ENCODE data around the gene NXT1.
A peak's percentile ranks its signal among the peaks of the same experiment; 100 is the strongest.

NXT1 gene

DNA sequence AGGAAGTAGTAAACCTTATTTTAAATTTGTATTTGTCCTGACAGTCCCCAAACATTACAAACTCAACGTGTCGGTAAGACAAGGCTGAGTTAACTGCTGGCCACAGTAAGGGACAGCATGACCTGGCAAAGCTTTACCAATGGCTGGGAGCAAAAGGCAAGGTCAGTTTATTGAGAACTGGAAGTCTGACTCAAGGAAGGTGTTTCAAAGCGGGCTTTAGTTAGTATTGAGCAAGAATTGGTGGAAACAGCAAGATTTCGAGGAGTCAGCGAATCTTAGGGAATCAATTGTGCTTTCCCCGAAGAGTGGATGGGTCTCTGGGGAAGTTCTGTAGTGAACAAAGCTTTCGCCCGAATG, 10.5 kb downstream of the NXT1 start:
- DNase-seq (ENCODE audit: low spot score): no peak

DNA sequence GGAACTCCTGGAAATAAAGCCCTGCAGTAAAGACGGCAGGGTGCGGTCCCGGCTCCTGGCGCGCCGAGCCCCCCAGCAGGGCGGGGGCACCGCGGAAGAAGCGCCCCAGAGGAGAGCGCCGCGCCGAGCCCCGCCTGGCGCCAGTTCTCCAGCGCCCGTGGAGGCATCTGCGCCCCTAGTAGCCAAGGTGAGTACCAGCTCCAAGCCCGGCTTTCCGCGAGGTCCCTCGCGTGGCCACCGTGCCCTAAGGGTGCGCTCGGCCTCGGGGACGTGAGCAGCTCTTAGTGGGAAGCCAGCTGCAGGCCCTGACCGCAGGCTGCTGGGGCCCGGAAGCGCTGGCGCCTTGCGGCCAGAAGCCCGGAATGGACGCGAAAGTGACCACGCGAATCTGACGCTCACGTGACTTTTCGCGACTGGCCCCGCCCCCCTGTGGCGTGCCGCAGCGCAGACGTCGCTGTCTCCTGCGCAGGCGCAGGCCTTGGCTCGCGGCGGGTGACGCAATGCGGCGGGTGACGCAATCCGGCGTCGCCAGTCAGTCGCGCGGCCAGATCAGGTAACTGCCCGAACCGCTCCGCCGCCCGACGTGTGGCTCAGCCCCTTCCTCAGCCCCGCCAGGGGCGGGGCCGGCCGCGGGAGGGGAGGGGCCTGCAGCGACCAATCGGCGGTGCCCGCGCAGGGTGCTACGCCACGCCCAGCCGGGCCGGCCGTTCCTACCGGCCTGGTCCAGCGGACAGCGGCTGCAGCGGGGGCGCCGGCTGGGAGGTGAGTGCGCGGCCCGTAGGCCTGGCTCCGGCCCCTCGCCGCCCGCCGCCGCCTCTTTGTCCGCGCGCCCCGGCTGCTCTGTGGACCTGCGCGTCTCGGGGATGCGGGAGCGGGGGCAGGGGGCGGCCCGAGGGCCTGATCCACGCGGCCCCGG, 11.1 kb downstream of the NXT1 start, which contains the start of gene GZF1:
Gene GZF1 (plus strand): TSS at position 707 of the 916 bp plus-strand sequence. CDS start 2,202 bp downstream, outside the sequence.
- peak; percentile 99 for DNase-seq (ENCODE audit: low spot score)

DNA sequence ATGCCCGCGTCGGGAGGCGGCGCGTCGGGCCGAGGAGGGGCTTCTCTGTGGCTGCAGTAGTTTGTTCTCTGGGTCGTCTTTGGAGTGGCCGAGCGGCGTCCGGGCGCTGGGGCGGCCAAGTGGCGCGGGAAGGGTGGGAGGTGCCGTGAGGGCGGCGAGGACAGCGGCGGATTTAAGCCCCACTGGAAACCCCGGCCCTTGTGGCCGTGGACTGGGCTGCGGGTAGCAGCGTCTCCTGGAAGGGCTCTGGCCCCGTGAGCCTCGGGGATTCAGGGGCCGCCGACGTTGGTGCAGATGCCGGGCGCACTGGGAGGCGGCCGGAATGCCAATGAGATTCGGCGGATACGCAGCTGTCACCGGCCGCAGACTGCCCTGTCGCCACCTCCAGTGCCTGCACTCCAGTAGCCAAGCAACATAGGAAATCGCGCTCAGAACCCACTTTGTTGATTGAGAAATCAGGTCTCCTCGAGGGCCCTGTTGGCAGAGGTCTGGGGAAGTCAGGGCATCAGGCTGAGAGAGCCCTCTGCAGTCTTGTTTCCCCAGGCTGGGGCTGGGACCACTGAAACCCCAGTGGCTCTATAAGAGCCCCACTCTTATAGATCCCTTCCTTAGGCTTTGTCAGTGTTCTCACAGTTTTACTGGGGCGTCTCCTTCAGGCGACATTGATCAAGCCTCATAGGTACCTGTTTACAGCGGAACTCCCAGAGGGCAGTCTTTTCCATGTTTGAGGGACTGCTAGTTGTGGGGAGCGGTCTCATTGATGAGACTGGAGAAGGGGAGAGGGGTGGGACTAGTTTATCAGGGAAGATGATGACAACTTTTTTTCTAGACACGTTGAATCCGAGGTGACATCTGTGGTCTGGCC, 12.0 kb downstream of the NXT1 start:
- DNase-seq (ENCODE audit: low spot score): no peak

DNA sequence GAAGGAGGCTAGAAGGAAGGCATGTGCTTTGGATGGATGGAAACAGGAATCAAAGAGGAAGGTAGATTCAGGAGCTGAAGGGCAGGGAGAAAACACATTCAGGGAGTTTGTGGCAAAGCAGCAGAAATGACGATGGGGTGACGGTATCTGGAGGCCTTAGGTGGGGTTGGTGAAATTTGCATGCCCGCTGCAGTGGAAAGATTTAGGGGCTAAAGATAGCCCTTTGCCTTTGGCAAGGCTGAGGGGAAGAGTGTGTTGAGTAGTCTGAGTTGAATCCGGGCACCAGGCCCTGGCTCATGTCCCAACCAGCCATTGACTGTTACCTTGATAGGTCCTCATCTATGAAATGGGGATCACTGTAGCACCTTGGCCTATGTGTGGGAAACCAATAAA, 12.7 kb downstream of the NXT1 start:
- no peak for DNase-seq (ENCODE audit: low spot score)

DNA sequence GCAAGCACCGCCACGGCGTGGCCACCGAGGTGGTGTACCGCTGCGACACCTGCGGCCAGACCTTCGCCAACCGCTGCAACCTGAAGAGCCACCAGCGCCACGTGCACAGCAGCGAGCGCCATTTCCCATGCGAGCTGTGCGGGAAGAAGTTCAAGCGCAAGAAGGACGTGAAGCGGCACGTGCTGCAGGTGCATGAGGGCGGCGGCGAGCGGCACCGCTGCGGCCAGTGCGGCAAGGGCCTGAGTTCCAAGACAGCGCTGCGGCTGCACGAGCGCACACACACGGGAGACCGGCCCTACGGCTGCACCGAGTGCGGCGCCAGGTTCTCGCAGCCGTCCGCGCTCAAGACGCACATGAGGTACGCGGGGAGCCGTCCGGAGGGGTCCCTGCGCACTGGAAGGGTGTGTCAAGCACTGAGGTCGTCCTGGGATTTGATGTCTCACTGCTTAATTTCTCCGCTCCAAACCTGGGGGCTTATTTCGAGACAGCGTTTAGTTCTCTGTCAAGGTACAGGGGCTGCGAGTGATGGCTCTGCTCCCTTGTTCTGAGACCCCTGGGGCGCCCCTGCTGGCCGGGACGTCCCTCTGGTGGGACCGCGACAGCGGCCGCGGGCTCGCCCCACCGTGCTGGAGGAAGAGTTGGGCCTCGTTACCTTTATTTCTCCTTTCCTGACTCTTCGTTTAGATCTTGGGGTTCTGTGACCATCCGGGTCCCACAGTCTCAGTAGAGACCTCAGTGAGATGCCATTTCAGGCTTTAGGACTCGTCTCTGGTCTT, 15.0 kb downstream of the NXT1 start:
- DNase-seq (ENCODE audit: low spot score): no peak

DNA sequence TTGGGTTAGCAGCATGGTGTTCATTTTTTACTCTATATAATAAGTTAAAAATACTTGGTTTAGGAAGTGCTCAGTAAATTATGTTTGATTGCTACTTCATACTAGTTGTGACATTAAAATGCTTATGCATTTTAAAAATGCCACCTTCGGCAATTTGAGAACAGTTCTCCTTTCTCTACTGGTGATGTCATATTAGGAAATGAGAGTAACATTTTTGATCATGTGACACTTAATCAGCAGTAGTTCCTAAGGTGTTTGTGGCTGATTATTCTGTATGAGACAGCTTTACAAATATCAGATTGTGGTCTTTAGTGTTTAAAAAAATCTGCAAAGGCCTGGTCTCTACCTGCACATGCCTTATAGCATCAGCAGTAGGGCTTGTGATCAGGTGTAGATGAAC, 15.8 kb downstream of the NXT1 start:
- DNase-seq (ENCODE audit: low spot score): no peak

DNA sequence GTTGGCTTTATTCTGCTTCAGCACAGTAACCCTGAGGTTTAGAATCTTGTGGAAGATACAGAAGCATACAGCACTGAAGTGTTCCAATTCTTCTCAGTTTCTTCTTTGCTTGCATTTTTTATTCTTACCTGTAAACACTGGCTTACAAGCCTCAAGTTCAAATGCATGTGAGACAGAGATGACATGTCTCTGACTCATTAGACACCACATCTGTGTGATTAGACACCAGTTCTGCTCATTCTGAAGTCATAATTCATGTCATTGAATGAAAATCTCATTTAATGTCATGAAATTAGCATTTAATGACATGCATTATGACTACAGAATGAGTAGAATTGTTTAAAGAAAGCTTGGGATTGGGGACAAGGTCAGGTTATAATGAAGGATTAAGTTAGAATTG, 17.2 kb downstream of the NXT1 start:
- no peak for DNase-seq (ENCODE audit: low spot score)

DNA sequence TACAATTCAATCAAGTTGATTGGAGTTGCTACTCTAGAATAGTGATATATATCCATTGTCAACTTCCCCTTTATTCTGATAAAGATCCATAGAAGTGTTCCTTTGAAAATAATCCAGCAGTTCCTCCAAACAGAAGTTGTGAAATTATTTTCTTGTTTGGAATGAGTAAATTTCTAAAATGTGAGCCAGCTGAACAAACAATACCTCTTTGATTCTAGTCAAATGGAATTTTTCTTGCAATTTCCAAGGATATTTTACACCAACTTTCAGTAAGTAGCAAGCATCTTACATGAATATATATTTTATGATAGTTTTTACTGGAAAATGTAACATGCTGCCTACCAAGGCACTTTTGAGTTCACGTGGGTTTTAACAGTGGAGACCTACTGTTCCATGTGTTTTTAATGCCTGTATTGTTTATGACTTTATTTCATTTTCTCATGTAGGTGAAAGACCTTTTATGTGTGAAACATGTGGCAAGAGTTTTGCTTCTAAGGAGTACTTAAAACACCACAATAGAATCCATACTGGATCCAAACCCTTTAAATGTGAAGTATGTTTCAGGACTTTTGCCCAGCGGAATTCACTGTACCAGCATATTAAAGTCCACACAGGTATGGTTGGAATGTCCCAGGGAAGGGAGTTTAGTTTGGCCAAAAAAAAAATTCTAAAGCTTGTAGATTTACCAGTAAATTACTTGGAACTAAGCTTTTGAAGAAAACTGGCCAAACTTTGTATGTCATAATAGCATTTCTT, 17.9 kb downstream of the NXT1 start:
- DNase-seq (ENCODE audit: low spot score): no peak

DNA sequence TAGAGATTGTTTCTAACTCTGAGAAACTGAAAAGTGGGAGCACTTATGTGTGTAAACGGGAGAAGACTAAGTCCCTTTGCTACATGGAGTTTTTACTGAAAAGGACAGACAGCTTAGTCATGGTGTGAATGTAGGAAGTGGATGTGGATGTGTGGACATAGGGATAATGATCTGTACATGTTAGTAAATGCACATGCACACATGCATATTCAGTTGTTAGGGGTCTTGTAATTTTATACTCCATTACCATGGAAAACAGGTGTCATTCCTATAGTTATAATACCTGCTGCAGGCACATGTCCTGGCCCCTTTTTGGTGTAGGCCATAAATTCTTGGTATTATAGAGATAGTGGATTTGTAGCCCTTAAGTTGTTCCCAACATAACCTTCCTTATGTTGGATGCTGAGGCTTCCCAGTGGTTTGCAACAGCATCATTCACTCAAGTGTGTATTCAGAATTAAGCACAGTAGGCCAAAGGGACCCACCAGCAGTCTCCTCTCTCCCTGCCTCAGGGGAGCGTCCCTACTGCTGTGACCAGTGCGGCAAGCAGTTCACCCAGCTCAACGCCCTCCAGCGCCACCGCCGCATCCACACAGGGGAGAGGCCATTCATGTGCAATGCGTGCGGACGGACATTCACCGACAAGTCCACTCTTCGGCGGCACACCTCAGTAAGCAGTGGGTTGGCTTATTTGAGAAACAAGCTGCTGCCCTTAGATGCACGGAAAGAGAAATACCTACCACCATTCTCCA, 18.7 kb downstream of the NXT1 start:
- no peak for DNase-seq (ENCODE audit: low spot score)

DNA sequence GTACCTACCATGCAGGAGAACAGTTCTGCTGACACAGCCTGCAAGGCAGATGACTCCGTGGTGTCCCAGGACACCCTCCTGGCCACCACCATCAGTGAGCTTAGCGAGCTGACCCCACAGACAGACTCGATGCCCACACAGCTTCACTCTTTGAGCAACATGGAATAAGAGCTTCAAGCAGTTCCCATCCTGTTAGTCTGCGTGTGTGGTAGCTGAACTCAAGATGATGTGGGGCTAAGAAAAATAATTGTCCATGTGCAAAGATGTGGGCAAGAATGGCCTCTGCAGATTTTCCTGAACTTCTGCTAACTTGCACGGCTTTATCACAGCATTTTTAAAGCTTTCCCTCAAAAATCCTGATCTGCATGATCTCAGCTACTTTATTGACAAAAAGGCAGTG, 19.7 kb downstream of the NXT1 start:
- no peak for DNase-seq (ENCODE audit: low spot score)

DNA sequence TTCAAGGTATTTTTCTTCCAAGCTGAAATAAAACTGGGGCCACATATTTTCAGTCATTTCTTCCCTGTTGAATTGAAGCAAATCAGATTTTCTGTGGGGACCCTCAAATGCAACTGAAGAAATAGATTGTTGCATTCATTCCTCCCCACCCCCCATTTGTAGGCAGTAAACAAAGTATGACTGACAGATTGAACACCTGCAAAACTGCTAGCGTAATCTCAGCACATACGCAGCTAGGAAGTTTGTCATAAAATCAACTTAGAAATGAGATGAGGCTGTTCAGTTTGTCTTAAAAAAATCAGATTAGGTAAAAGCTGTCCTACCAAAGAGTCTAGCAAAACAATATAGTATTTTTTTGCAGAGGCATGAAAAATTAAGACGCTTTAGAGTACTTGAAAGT, 20.3 kb downstream of the NXT1 start:
- DNase-seq (ENCODE audit: low spot score): no peak

DNA sequence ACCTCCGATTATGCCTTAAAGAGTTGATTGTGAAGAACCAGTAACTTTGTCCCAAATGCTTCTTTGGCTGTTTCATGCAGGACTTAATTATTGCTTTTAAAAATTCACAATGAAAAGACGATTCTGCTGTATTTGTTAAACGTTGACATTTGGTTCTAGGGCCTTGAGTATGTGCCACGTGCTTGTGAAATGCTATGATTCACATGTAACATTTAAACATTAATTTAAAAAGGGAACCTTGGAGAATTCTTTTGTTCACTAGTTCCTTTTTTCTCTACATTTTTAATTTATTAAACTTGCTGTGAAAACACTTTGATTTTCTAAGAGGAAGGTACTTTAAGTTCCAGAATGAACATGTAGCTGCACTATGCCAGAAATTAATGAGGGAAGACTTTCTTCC, 20.9 kb downstream of the NXT1 start:
- no peak for DNase-seq (ENCODE audit: low spot score)

DNA sequence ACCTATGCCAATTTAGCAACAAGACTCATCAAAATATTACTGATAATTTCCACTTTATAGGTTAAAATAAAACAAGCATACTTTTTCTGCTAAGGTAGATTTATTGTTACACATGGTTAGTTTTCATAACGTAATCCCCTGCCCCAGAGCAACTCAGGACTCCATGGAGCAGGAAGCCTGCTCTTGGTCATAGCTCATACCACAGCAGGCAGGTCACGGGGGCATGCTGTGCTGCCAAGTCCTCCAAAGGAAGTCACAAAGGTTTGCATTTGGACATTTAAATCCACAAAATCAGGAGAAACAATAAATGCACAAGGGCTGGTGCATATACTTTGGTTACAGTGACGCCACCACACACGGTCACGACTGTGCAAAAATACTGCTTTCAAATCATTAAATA, 23.9 kb downstream of the NXT1 start:
- DNase-seq (ENCODE audit: low spot score): no peak

DNA sequence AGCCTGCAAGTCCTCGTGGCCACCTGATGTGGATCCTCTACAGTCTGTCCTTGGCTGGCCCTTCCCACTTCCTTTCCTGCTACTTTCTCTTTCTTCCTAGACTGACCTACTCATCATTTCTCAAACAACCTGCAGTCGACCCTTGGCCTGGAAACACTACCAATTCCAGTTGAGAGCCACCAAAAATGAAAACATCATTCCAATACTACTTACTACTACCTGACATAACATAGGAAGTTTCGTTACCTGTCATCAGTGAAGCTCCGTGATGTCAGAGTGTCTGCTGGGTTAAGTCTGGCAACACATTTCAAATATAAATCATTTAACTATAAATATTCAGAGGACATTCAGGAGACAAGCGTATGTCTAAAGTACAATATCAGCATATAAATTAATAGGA, 25.2 kb downstream of the NXT1 start:
- DNase-seq (ENCODE audit: low spot score): no peak

DNA sequence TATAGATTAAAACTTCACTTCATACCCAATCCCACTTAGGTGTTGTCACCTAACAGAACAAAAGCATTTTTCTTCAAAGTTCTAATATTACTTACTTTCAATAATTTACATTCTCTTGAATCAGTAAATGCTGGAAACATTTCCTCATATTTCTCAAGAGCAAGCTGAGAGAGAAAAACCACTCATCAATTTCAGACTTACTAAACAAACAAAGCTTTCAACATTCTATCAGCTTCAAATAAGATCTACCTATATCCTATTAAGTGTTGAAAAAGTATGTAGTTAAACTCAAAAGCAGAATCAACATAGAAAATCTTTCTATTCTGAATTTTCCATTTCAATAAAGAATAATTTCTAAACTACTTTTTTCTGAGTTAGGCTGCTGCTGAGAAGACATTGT, 29.2 kb downstream of the NXT1 start:
- DNase-seq (ENCODE audit: low spot score): no peak

DNA sequence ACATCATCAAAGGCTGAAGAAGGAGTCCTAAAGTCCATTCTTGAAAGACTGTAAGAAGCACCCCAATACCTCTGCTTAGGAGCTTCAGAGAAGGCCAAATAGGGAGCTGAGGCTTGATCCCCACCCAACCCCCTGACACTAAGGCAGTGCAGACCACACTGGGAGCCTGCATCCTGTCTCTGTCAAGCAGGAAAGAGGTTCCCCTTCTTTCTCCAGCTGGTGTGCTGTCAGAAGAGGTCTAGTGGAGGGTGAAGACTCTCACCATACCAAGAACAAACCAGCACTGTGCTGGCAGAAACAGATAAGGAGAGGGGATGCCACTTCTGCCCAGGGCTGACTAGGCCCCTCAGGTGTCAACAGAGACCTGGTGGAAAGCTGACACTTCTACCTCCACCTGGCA, 31.3 kb downstream of the NXT1 start:
- no peak for DNase-seq (ENCODE audit: low spot score)

DNA sequence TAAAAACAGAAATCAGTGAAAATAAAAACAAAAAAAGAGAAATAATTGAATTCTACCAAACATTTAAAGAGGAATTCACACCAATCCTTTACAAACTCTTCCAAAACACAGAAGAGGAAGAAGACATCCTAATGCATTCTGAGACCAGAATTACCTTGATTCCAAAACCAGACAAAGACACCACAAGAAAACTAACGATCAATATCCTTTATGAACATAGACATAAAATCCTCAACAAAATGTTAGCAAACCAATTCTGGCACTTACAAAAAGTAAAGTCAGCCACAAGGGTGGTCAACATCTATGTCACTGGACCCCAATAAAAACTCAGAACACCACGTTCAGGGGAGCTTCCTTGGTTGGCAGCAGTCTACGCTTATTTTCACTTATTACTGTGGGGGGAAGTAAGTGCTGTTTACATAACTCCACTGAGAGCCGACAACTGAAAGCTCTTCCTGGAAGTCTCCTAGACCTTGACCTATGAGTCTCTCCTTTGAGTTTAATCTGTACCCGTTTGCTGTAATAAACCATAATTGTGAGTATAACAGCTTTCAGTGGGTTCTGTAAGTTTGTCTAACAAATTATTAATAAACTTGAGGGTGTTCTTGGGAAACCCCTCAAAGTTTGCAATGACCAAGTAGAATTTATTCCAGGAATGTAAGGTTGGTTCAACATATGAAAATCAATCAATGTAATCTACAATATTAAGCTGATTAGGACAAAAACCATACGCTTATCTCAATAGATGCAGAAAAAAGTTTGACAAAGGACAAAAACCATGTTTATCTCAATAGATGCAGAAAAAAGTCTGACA, 35.9 kb downstream of the NXT1 start:
- no peak for DNase-seq (ENCODE audit: low spot score)

DNA sequence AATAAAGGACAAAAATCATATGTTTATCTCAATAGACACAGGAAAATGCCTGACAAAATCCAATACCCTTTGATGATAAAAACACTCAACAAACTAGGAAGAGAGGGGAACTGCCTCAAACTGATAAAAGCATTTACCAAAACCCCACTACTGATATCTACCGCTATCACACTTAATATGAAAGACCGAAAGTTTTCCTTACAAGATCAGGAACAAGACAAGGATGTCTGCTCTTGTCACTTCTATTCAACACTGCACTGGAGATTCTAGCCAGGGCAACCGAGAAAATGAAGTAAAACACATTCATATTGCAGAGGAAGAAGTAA, 36.5 kb downstream of the NXT1 start:
- no peak for DNase-seq (ENCODE audit: low spot score)

DNA sequence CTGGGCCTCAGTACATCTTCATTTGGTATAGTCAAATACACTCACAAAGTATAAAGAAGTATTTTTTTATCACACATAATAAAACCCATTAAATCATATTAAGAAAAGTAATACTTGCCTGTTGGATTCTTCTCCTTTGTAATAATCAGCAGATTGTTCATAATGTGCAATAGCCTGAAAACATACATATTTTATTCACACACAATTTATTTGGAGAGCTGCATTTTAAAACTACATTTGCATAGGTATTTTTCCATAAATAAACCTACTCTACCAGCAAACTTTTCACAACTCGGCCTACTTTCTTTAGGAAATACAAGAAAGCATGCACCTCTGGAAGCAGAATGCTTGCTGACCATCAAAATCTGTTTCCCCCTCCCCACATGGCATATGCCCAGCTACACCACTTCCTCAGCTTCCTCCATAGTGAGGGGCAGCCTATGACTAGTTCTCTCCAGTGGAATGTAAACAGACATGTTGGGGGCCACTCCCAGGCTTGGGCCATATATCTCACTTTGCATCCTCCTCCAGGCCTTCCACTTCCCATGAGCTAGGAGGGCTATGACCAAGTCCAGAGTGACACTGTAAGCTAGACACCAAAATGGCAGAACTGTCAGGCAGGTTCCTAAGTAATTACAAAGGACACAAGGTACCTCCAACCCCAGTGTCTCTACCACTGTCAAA, 39.6 kb downstream of the NXT1 start:
- no peak for DNase-seq (ENCODE audit: low spot score)

Measured in ecto neural progenitor cell (in vitro differentiated cells).